PC-9 (cell line): ENCODE measurements around the gene RAB7A. TPM values are rescaled to one million over a fixed set of nuclear protein-coding genes. Genes with fewer than 3 reads are reported as not detected.

Source experiments
- BruUV-seq: library from RNA; stranded (reverse); fragments of 400-500 nt; replicated peaks from 2 replicates; lab custom pipeline; 2021; lab: Mats Ljungman, UMichigan
- CTCF ChIA-PET: fragments of 300-600 bp; sonication (Branson Sonifier 250); formaldehyde crosslinking; loops from one replicate; lab custom pipeline; 2022; ENCODE audit warnings: antibody characterized with exemption; lab: Charles Lee
- POLR2A ChIA-PET: fragments of 300-600 bp; sonication (Branson Sonifier 250); formaldehyde crosslinking; loops from one replicate; lab custom pipeline; 2022; ENCODE audit warnings: antibody characterized with exemption; ENCODE audit not compliant: unreplicated experiment; lab: Charles Lee
- DNase-seq, 2 experiments: peaks; one replicate each; pipeline versions ENCODE4 v3.0.0 to v3.0.0-alpha.2; 2015 to 2022; ENCODE audit warnings: mixed read lengths in 1 of 2
- H2AFZ ChIP-seq: fragments of 200-600 bp; sonication (generic); 2 replicates; pipeline ENCODE4 v1.8.1; 2017; ENCODE audit warnings: antibody characterized with exemption
- H3F3A ChIP-seq: fragments of 200-600 bp; sonication (generic); 2 replicates; pipeline ENCODE4 v1.8.1; 2017; ENCODE audit warnings: antibody characterized with exemption, mild to moderate bottlenecking, low read depth; ENCODE audit not compliant: insufficient read depth
- H3K27ac ChIP-seq: fragments of 200-600 bp; sonication (generic); 2 replicates; pipeline ENCODE4 v1.6.1; 2016; ENCODE audit warnings: mixed run types
- H3K27me3 ChIP-seq: fragments of 200-600 bp; sonication (generic); 2 replicates; pipeline ENCODE4 v1.6.1; 2016; ENCODE audit warnings: low read depth, mixed run types; ENCODE audit not compliant: insufficient read depth
- H3K36me3 ChIP-seq: fragments of 200-600 bp; sonication (generic); 2 replicates; pipeline ENCODE4 v1.6.1; 2016; ENCODE audit warnings: low read depth, mixed run types
- H3K4me1 ChIP-seq: fragments of 200-600 bp; sonication (generic); replicated peaks from 2 replicates; pipeline ENCODE4 v1.6.1; 2016; ENCODE audit warnings: mixed run types; ENCODE audit not compliant: insufficient read depth
- H3K4me2 ChIP-seq: fragments of 200-600 bp; sonication (generic); 2 replicates; pipeline ENCODE4 v1.6.1; 2017; ENCODE audit warnings: mixed run types
- H3K4me3 ChIP-seq: fragments of 200-600 bp; sonication (generic); 2 replicates; pipeline ENCODE4 v1.6.1; 2016; ENCODE audit warnings: mixed run types
- H3K79me2 ChIP-seq: fragments of 200-600 bp; sonication (generic); 2 replicates; pipeline ENCODE4 v1.6.1; 2017; ENCODE audit warnings: low read depth, mixed run types
- H3K9me2 ChIP-seq: fragments of 200-600 bp; sonication (generic); 2 replicates; pipeline ENCODE4 v1.8.1; 2017; ENCODE audit warnings: mild to moderate bottlenecking; ENCODE audit not compliant: insufficient read depth
- H3K9me3 ChIP-seq: fragments of 200-600 bp; sonication (generic); 2 replicates; pipeline ENCODE4 v1.8.1; 2016; ENCODE audit warnings: low read depth; ENCODE audit not compliant: insufficient read depth
- H4K20me1 ChIP-seq: fragments of 200-600 bp; sonication (generic); 2 replicates; pipeline ENCODE4 v1.8.1; 2017; ENCODE audit not compliant: insufficient read depth
- EZH2 ChIP-seq: fragments of 200-600 bp; sonication (generic); IDR thresholded peaks from 2 replicates; pipeline ENCODE4 v1.8.0; 2017; ENCODE audit warnings: antibody characterized with exemption, low read depth
- intact Hi-C: fragments of 100-400 bp; cut with micrococcal nuclease; formaldehyde crosslinking; loops from one replicate; pipeline ENCODE4 v1.10.0; 2022; ENCODE audit not compliant: unreplicated experiment
- total RNA-seq: library from RNA; stranded (reverse); gene quantifications from 2 replicates; pipeline ENCODE4 v1.2.3, GENCODE V29; 2021
- TF ChIP-seq, protein P1 (sequence below): fragments of 200-600 bp; sonication (generic); conservative IDR thresholded peaks from 2 replicates; pipeline ENCODE4 v1.6.1; 2017; ENCODE audit warnings: mixed run types, antibody characterized with exemption, mild to moderate bottlenecking, moderate library complexity

Gene RAB7A
- total RNA-seq, 1 experiment from 2014 or later: 319 TPM

DNA sequence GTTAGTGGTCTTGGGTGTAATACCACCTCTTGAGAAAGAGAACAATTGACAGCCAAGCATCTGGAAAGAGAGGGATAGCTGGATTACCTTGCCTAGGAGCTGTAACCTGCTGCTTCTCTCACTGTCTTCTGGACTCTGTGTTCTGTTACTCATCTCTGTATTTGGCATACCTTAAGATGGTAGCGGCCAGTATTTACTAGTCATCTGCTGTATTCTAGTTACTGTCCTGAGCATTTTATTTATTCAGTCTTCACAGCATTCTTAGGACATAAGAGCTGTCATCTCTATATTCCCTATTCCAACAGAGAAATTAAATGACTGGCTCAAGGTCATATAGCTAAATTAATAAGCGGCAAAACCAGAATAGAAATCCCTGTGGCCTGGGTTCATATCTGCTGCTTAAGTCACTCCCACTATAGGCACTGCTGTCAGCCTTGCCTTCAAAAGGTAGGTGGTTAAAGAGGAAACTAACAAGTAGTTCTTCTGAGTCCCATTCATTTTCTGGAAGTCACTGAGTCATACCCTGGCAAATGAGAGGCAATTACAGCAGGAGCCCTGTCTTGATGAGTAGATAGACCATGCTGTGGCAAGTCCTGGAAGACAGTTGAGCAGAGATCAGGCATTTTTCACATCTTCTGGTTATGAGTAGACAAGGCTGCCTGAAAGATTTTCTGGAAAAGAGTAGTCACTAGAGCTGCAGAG lies 68.2 kb downstream of the RAB7A start:
- peaks cover 71% of the 10 kb centered on the region for H3K79me2 ChIP-seq
- H3K36me3 ChIP-seq: peaks cover 16% of the 10 kb centered on the region
- peak in 1 of 2 experiments; percentile 41 for DNase-seq
- H3K9me2 ChIP-seq: no peaks in the 10 kb centered on the region
- no peak for TF ChIP-seq EZH2
- TF ChIP-seq, protein P1, sequence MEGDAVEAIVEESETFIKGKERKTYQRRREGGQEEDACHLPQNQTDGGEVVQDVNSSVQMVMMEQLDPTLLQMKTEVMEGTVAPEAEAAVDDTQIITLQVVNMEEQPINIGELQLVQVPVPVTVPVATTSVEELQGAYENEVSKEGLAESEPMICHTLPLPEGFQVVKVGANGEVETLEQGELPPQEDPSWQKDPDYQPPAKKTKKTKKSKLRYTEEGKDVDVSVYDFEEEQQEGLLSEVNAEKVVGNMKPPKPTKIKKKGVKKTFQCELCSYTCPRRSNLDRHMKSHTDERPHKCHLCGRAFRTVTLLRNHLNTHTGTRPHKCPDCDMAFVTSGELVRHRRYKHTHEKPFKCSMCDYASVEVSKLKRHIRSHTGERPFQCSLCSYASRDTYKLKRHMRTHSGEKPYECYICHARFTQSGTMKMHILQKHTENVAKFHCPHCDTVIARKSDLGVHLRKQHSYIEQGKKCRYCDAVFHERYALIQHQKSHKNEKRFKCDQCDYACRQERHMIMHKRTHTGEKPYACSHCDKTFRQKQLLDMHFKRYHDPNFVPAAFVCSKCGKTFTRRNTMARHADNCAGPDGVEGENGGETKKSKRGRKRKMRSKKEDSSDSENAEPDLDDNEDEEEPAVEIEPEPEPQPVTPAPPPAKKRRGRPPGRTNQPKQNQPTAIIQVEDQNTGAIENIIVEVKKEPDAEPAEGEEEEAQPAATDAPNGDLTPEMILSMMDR: no peak
- peak overlapping the region; percentile 41 for H3K27ac ChIP-seq
- BruUV-seq: no TSS peak
- H3K27me3 ChIP-seq: no peaks in the 10 kb centered on the region
- POLR2A ChIA-PET: no interaction called here
- peaks cover 64% of the 10 kb centered on the region for H4K20me1 ChIP-seq
- intact Hi-C loops: loop anchor here (2.0 kb wide), 1 partner anchor 85 kb away; the partner anchor contains the start of gene ACAD9
- 0 out of 2 replicates have a peak, but pooled peaks cover 7% of the 10 kb centered on the region for H3K4me1 ChIP-seq
- no peak overlapping the region for H2AFZ ChIP-seq
- H3K4me2 ChIP-seq: no peak overlapping the region
- no peak overlapping the region for H3K4me3 ChIP-seq
- CTCF ChIA-PET: interaction anchor here (0.5 to 2.3 kb wide), 3 partner anchors 112 to 129 kb away, joined by 6 to 21 read pairs (median 15); no protein-coding TSS in a partner anchor
- H3K9me3 ChIP-seq: no peaks in the 10 kb centered on the region
- peaks cover 59% of the 10 kb centered on the region for H3F3A ChIP-seq

DNA sequence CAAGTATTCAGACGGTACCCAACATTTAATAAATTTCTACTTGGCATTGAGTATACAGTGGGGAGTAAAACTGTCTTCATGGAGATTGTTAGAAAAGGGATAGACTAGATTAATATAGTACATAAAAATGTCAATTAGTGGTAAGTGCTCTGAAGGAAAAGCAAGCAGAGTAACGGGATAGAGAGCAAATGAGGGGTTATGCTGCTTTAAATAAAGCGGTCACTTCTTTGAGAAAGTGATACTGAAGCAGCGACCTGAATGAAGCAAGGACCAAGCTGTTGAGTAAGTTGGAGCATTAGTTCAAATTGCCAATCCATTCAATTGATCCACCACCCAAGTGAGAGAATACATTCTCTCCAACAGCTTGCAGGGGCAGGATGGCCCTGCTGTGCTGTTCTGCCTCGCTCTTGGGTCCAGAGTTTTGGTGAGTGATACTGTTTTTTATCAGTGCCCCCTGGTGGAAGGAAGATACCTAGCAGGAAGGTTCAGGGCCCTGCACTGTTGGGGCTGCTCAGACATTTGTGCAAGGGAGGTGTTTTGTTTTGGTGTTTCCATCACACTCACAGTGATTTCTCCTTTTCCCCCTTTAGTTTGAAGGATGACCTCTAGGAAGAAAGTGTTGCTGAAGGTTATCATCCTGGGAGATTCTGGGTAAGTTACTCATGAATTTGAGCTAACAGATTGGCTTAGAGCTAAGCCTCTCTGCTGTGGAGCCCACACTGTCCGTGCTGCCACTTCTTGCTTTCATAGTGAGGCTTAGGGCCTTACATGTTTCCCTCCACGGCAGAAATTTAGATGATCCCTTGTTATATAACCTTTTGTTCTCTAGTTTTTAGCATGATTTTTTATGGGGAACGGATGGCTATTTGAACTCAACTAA lies 69.0 kb downstream of the RAB7A start:
- H3K9me3 ChIP-seq: no peaks in the 10 kb centered on the region
- H3K4me1 ChIP-seq: 0 out of 2 replicates have a peak, but pooled peaks cover 7% of the 10 kb centered on the region
- DNase-seq: peak in 1 of 2 experiments; percentile 55
- BruUV-seq: no TSS peak
- ChIA-PET POLR2A (no interaction called here), CTCF (interaction anchor here (0.5 to 2.3 kb wide), 2 partner anchors 114 to 130 kb away, joined by 15 to 21 read pairs; no protein-coding TSS in a partner anchor)
- peaks cover 59% of the 10 kb centered on the region for H4K20me1 ChIP-seq
- no peak overlapping the region for H2AFZ ChIP-seq
- peaks cover 55% of the 10 kb centered on the region for H3F3A ChIP-seq
- intact Hi-C loops: loop anchor here (1.0 to 5.0 kb wide), 3 partner anchors 68 to 115 kb away; partner anchors contain the start of genes ACAD9 and RAB7A
- no peaks in the 10 kb centered on the region for H3K9me2 ChIP-seq
- TF ChIP-seq, protein P1: peak; percentile 85
- TF ChIP-seq EZH2: no peak
- peak overlapping the region; percentile 41; the same call in 1 of the 2 replicates for H3K27ac ChIP-seq
- no peak overlapping the region for H3K4me3 ChIP-seq
- peaks cover 23% of the 10 kb centered on the region for H3K36me3 ChIP-seq
- no peaks in the 10 kb centered on the region for H3K27me3 ChIP-seq
- H3K4me2 ChIP-seq: no peak overlapping the region
- H3K79me2 ChIP-seq: peaks cover 63% of the 10 kb centered on the region

DNA sequence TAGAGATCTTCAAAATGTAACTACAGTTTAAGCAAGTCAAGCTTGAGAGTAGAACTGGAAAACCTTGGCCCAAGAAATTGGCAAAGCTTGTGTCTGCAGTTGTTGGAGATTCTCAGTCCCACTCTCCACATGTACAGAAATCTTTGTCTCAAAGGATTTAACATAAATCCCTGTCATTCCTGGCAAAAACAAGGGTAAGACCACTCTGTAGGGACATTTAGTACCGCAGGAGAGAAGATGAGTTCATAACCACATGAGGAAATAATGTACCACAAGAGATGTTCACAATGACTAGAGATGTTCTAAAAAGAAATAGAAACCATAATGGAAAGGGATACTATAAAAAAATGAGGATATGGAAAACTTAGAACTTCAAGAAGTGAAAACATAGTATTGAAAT lies 73.7 kb downstream of the RAB7A start:
- H3K36me3 ChIP-seq: peaks cover 23% of the 10 kb centered on the region
- no peak for TF ChIP-seq EZH2
- POLR2A ChIA-PET: no interaction called here

More for the DNA sequence above, 73.7 kb downstream of the RAB7A start:
- H3K27ac ChIP-seq: no peak overlapping the region
- no TSS peak for BruUV-seq
- H3K79me2 ChIP-seq: peaks cover 30% of the 10 kb centered on the region
- H3K4me3 ChIP-seq: no peak overlapping the region
- no peak for DNase-seq
- H3F3A ChIP-seq: peaks cover 25% of the 10 kb centered on the region
- CTCF ChIA-PET: no interaction called here
- H3K4me1 ChIP-seq: peaks cover 2% of the 10 kb centered on the region
- H3K27me3 ChIP-seq: no peaks in the 10 kb centered on the region
- no peaks in the 10 kb centered on the region for H3K9me2 ChIP-seq
- H3K9me3 ChIP-seq: no peaks in the 10 kb centered on the region
- intact Hi-C loops: loop anchor here (5.0 kb wide), 1 partner anchor 72 kb away; the partner anchor contains the start of gene RAB7A
- no peak overlapping the region for H3K4me2 ChIP-seq
- H4K20me1 ChIP-seq: peaks cover 30% of the 10 kb centered on the region
- H2AFZ ChIP-seq: no peak overlapping the region
